Measurements from ENCODE around the gene D2HGDH.

D2HGDH gene

GRCh38 chr2:241767464-241768250 lies 33.2 kb downstream of the D2HGDH start:
- Mint-ChIP-seq H3K4me1 (ENCODE audit: low read depth) (peaks cover 15% of the 10 kb centered on the region), H3K36me3 (no peaks in the 10 kb centered on the region), H3K27ac (no peak overlapping the region), H3K9me3 (ENCODE audit: low read depth) (no peaks in the 10 kb centered on the region), H3K4me3 (no peak overlapping the region), H3K27me3 (no peaks in the 10 kb centered on the region)

GRCh38 chr2:241768251-241768711 lies 33.9 kb downstream of the D2HGDH start:
- H3K36me3 Mint-ChIP-seq, result no peaks in the 10 kb centered on the region
- H3K4me1 Mint-ChIP-seq (ENCODE audit: low read depth), result peaks cover 13% of the 10 kb centered on the region
- no peaks in the 10 kb centered on the region for H3K9me3 Mint-ChIP-seq (ENCODE audit: low read depth)
- H3K27ac Mint-ChIP-seq, result no peak overlapping the region
- no peak overlapping the region for H3K4me3 Mint-ChIP-seq
- no peaks in the 10 kb centered on the region for H3K27me3 Mint-ChIP-seq

GRCh38 chr2:241768850-241769249 lies 34.4 kb downstream of the D2HGDH start:
- H3K4me3 Mint-ChIP-seq, result no peak overlapping the region
- H3K9me3 Mint-ChIP-seq (ENCODE audit: low read depth), result no peaks in the 10 kb centered on the region
- no peak overlapping the region for H3K27ac Mint-ChIP-seq
- H3K27me3 Mint-ChIP-seq, result no peaks in the 10 kb centered on the region
- H3K4me1 Mint-ChIP-seq (ENCODE audit: low read depth), result peaks cover 11% of the 10 kb centered on the region
- no peaks in the 10 kb centered on the region for H3K36me3 Mint-ChIP-seq

- H3K4me1 Mint-ChIP-seq (ENCODE audit: low read depth), result peaks cover 11% of the 10 kb centered on the region
- no peak overlapping the region for H3K27ac Mint-ChIP-seq
- no peaks in the 10 kb centered on the region for H3K27me3 Mint-ChIP-seq
- no peak overlapping the region for H3K4me3 Mint-ChIP-seq
- H3K9me3 Mint-ChIP-seq (ENCODE audit: low read depth), result no peaks in the 10 kb centered on the region
- H3K36me3 Mint-ChIP-seq, result no peaks in the 10 kb centered on the region
These were observed 35.4 kb downstream of the D2HGDH start for GRCh38 chr2:241769819-241770184.

- H3K27ac Mint-ChIP-seq, result no peak overlapping the region
- no peaks in the 10 kb centered on the region for H3K36me3 Mint-ChIP-seq
- H3K4me3 Mint-ChIP-seq, result no peak overlapping the region
- H3K9me3 Mint-ChIP-seq (ENCODE audit: low read depth), result no peaks in the 10 kb centered on the region
- peaks cover 11% of the 10 kb centered on the region for H3K4me1 Mint-ChIP-seq (ENCODE audit: low read depth)
- no peaks in the 10 kb centered on the region for H3K27me3 Mint-ChIP-seq
These were observed 35.9 kb downstream of the D2HGDH start for GRCh38 chr2:241770185-241770935.

- peaks cover 11% of the 10 kb centered on the region for H3K4me1 Mint-ChIP-seq (ENCODE audit: low read depth)
- no peaks in the 10 kb centered on the region for H3K9me3 Mint-ChIP-seq (ENCODE audit: low read depth)
- H3K27ac Mint-ChIP-seq, result no peak overlapping the region
- no peak overlapping the region for H3K4me3 Mint-ChIP-seq
- H3K36me3 Mint-ChIP-seq, result no peaks in the 10 kb centered on the region
- H3K27me3 Mint-ChIP-seq, result no peaks in the 10 kb centered on the region
These were observed 36.5 kb downstream of the D2HGDH start for GRCh38 chr2:241770936-241771285.

- peak overlapping the region; percentile 46 for H3K27ac Mint-ChIP-seq
- H3K4me3 Mint-ChIP-seq, result peak overlapping the region; percentile 61
- no peaks in the 10 kb centered on the region for H3K9me3 Mint-ChIP-seq (ENCODE audit: low read depth)
- H3K27me3 Mint-ChIP-seq, result no peaks in the 10 kb centered on the region
- no peaks in the 10 kb centered on the region for H3K36me3 Mint-ChIP-seq
- peaks cover 11% of the 10 kb centered on the region for H3K4me1 Mint-ChIP-seq (ENCODE audit: low read depth)
These were observed 37.0 kb downstream of the D2HGDH start for GRCh38 chr2:241771286-241772062.

- H3K9me3 Mint-ChIP-seq (ENCODE audit: low read depth), result no peaks in the 10 kb centered on the region
- peak overlapping the region; percentile 61 for H3K4me3 Mint-ChIP-seq
- peaks cover 11% of the 10 kb centered on the region for H3K4me1 Mint-ChIP-seq (ENCODE audit: low read depth)
- H3K36me3 Mint-ChIP-seq, result no peaks in the 10 kb centered on the region
- H3K27me3 Mint-ChIP-seq, result no peaks in the 10 kb centered on the region
- H3K27ac Mint-ChIP-seq, result peak overlapping the region; percentile 46
These were observed 37.7 kb downstream of the D2HGDH start for GRCh38 chr2:241772063-241772499.

GRCh38 chr2:241773511-241774418 lies 39.3 kb downstream of the D2HGDH start:
- H3K4me3 Mint-ChIP-seq, result no peak overlapping the region
- no peak overlapping the region for H3K27ac Mint-ChIP-seq
- no peaks in the 10 kb centered on the region for H3K27me3 Mint-ChIP-seq
- peaks cover 11% of the 10 kb centered on the region for H3K4me1 Mint-ChIP-seq (ENCODE audit: low read depth)
- no peaks in the 10 kb centered on the region for H3K9me3 Mint-ChIP-seq (ENCODE audit: low read depth)
- no peaks in the 10 kb centered on the region for H3K36me3 Mint-ChIP-seq

GRCh38 chr2:241774419-241775222 lies 40.2 kb downstream of the D2HGDH start:
- Mint-ChIP-seq H3K4me1 (ENCODE audit: low read depth) (peaks cover 11% of the 10 kb centered on the region), H3K36me3 (no peaks in the 10 kb centered on the region), H3K9me3 (ENCODE audit: low read depth) (no peaks in the 10 kb centered on the region), H3K4me3 (no peak overlapping the region), H3K27me3 (no peaks in the 10 kb centered on the region), H3K27ac (no peak overlapping the region)

- no peaks in the 10 kb centered on the region for H3K27me3 Mint-ChIP-seq
- H3K9me3 Mint-ChIP-seq (ENCODE audit: low read depth), result no peaks in the 10 kb centered on the region
- H3K4me1 Mint-ChIP-seq (ENCODE audit: low read depth), result peaks cover 11% of the 10 kb centered on the region
- H3K27ac Mint-ChIP-seq, result no peak overlapping the region
- no peaks in the 10 kb centered on the region for H3K36me3 Mint-ChIP-seq
- no peak overlapping the region for H3K4me3 Mint-ChIP-seq
These were observed 41.1 kb downstream of the D2HGDH start for GRCh38 chr2:241775223-241776177.

- Mint-ChIP-seq H3K9me3 (ENCODE audit: low read depth) (peaks cover 6% of the 10 kb centered on the region), H3K27me3 (no peaks in the 10 kb centered on the region), H3K36me3 (no peaks in the 10 kb centered on the region), H3K27ac (no peak within 1 kb of the TSS), H3K4me1 (ENCODE audit: low read depth) (peaks cover 11% of the 10 kb centered on the region), H3K4me3 (no peak within 1 kb of the TSS)
These were observed 42.1 kb downstream of the D2HGDH start, which contains the start of gene GAL3ST2 for GRCh38 chr2:241776336-241777169. Gene GAL3ST2 (plus strand): TSS chr2:241776822. CDS start chr2:241776956, 134 bp downstream.

Measured in activated naive CD8-positive, alpha-beta T cell (primary cell).